ENCODE results near the gene TSC22D3.
"Not testable (repeated sequence)": the region's sequence is repeated elsewhere in the genome, so short reads cannot be mapped to it uniquely, and the experiment has no call there.

The TSC22D3 gene

GRCh38 chrX:107674480-107675364 lies 100.9 kb downstream of the TSC22D3 start:
- in situ Hi-C loops (cut with HindIII; ENCODE audit: low sequenced_read_pairs): no loop called here
- H3K4me3 ChIP-seq (ENCODE audit: low read depth, low read length): no peak overlapping the region
- no peak for TF ChIP-seq CTCF (IDR thresholded peaks at IDR 0.05; ENCODE audit: low read depth, low read length, missing control alignments)
- no peak for DNase-seq (ENCODE audit: low read depth)

GRCh38 chrX:107673933-107674479 lies 101.6 kb downstream of the TSC22D3 start:
- no peak for DNase-seq (ENCODE audit: low read depth)
- H3K4me3 ChIP-seq (ENCODE audit: low read depth, low read length): no peak overlapping the region
- no peak for TF ChIP-seq CTCF (IDR thresholded peaks at IDR 0.05; ENCODE audit: low read depth, low read length, missing control alignments)
- in situ Hi-C loops (cut with HindIII; ENCODE audit: low sequenced_read_pairs): no loop called here

- TF ChIP-seq CTCF (IDR thresholded peaks at IDR 0.05; ENCODE audit: low read depth, low read length, missing control alignments): no peak
- H3K4me3 ChIP-seq (ENCODE audit: low read depth, low read length): no peak overlapping the region
- in situ Hi-C loops (cut with HindIII; ENCODE audit: low sequenced_read_pairs): no loop called here
- DNase-seq (ENCODE audit: low read depth): no peak
Measured at GRCh38 chrX:107673431-107673830, 102.2 kb downstream of the TSC22D3 start.

- in situ Hi-C loops (cut with HindIII; ENCODE audit: low sequenced_read_pairs): no loop called here
- H3K4me3 ChIP-seq (ENCODE audit: low read depth, low read length): no peak overlapping the region
- DNase-seq (ENCODE audit: low read depth): no peak
Measured at GRCh38 chrX:107672955-107673378, 102.6 kb downstream of the TSC22D3 start.

GRCh38 chrX:107671256-107671655 lies 104.3 kb downstream of the TSC22D3 start:
- H3K4me3 ChIP-seq (ENCODE audit: low read depth, low read length); DNase-seq (ENCODE audit: low read depth); in situ Hi-C loops (cut with HindIII; ENCODE audit: low sequenced_read_pairs): not testable (repeated sequence)

More at GRCh38 chrX:107672955-107673378, 102.6 kb downstream of the TSC22D3 start:
- TF ChIP-seq CTCF (IDR thresholded peaks at IDR 0.05; ENCODE audit: low read depth, low read length, missing control alignments): peak; percentile 67

GRCh38 chrX:107669885-107670628 lies 105.5 kb downstream of the TSC22D3 start:
- in situ Hi-C loops (cut with HindIII; ENCODE audit: low sequenced_read_pairs): no loop called here
- no peak for DNase-seq (ENCODE audit: low read depth)

More at GRCh38 chrX:107669885-107670628, 105.5 kb downstream of the TSC22D3 start:
- TF ChIP-seq CTCF (IDR thresholded peaks at IDR 0.05; ENCODE audit: low read depth, low read length, missing control alignments): no peak
- H3K4me3 ChIP-seq (ENCODE audit: low read depth, low read length): no peak overlapping the region

All from astrocyte of the cerebellum (primary cell).